Effector memory CD8-positive, alpha-beta T cell (primary cell): ENCODE results near the gene MYL12B.
"Not testable (repeated sequence)": the region's sequence is repeated elsewhere in the genome, so short reads cannot be mapped to it uniquely, and the experiment has no call there.

Experiments used
- ATAC-seq: fragments of 150-1000 bp; cut with Tn5 transposase; replicated peaks from 2 replicates; pipeline ENCODE4 v1.10.0; 2021; ENCODE audit warnings: mild to moderate bottlenecking, moderate library complexity
- DNase-seq, 3 experiments: peaks; one replicate each; pipeline ENCODE4 v3.0.0; 2021
- H3K27ac Mint-ChIP-seq, 2 donors: one replicate each; pipeline ENCODE4 v1.8.0; 2022; ENCODE audit warnings: mild to moderate bottlenecking in 2 of 2, mixed read lengths in 2 of 2, moderate library complexity in 2 of 2
- H3K27me3 Mint-ChIP-seq, 2 donors: one replicate each; pipeline ENCODE4 v1.8.0; 2022; ENCODE audit warnings: mixed read lengths in 2 of 2
- H3K36me3 Mint-ChIP-seq: one replicate; pipeline ENCODE4 v1.8.0; 2022; ENCODE audit warnings: mild to moderate bottlenecking, moderate library complexity, mixed read lengths; ENCODE audit not compliant: insufficient read depth
- H3K4me1 Mint-ChIP-seq, 2 donors: one replicate each; pipeline ENCODE4 v1.8.0; 2022; ENCODE audit warnings: low read depth in 2 of 2, mixed read lengths in 2 of 2
- H3K4me3 Mint-ChIP-seq, 2 donors: one replicate each; pipeline ENCODE4 v1.8.0; 2022; ENCODE audit warnings: mild to moderate bottlenecking in 2 of 2, mixed read lengths in 2 of 2, moderate library complexity in 2 of 2
- H3K9me3 Mint-ChIP-seq, 2 donors: one replicate each; pipeline ENCODE4 v1.8.0; 2022; ENCODE audit warnings: mixed read lengths in 2 of 2

MYL12B gene

GRCh38 chr18:3313685-3314084 is 51.8 kb downstream of the MYL12B start:
- ATAC-seq, result no peak
- Mint-ChIP-seq H3K4me3 (no peak overlapping the region), H3K27ac (no peak overlapping the region)

GRCh38 chr18:3315344-3315743 is 53.4 kb downstream of the MYL12B start:
- H3K4me3 Mint-ChIP-seq, ATAC-seq: not testable (repeated sequence)

More at GRCh38 chr18:3313685-3314084, 51.8 kb downstream of the MYL12B start:
- Mint-ChIP-seq H3K4me1 (no peaks in the 10 kb centered on the region), H3K9me3 (no peaks in the 10 kb centered on the region), H3K36me3 (no peaks in the 10 kb centered on the region), H3K27me3 (peaks cover 0 to 6% of the 10 kb centered on the region in 2 donors)
- no peak for DNase-seq

GRCh38 chr18:3319399-3319798 is 57.5 kb downstream of the MYL12B start:
- H3K4me3 Mint-ChIP-seq, result no peak overlapping the region
- H3K9me3 Mint-ChIP-seq, result no peaks in the 10 kb centered on the region
- DNase-seq, result no peak
- H3K4me1 Mint-ChIP-seq, result peaks cover 0 to 6% of the 10 kb centered on the region in 2 donors
- peaks cover 8 to 16% of the 10 kb centered on the region in 2 donors for H3K27me3 Mint-ChIP-seq
- no peaks in the 10 kb centered on the region for H3K36me3 Mint-ChIP-seq
- ATAC-seq, result no peak
- no peak overlapping the region for H3K27ac Mint-ChIP-seq

More at GRCh38 chr18:3315344-3315743, 53.4 kb downstream of the MYL12B start:
- H3K9me3 Mint-ChIP-seq, H3K27me3 Mint-ChIP-seq, H3K36me3 Mint-ChIP-seq, H3K4me1 Mint-ChIP-seq, H3K27ac Mint-ChIP-seq, DNase-seq: not testable (repeated sequence)

- Mint-ChIP-seq H3K27ac (no peak overlapping the region), H3K4me3 (no peak overlapping the region), H3K4me1 (peaks cover 0 to 6% of the 10 kb centered on the region in 2 donors), H3K27me3 (peaks cover 8 to 20% of the 10 kb centered on the region in 2 donors), H3K9me3 (no peaks in the 10 kb centered on the region), H3K36me3 (no peaks in the 10 kb centered on the region)
- no peak for ATAC-seq
- no peak for DNase-seq
Measured at GRCh38 chr18:3319894-3320454, 58.0 kb downstream of the MYL12B start.

GRCh38 chr18:3321133-3321812 is 59.3 kb downstream of the MYL12B start:
- H3K4me1 Mint-ChIP-seq, result peaks cover 0 to 6% of the 10 kb centered on the region in 2 donors
- DNase-seq (no peak), ATAC-seq (no peak)
- H3K27me3 Mint-ChIP-seq, result peaks cover 8 to 14% of the 10 kb centered on the region in 2 donors
- no peak overlapping the region for H3K27ac Mint-ChIP-seq
- H3K4me3 Mint-ChIP-seq, result no peak overlapping the region
- no peaks in the 10 kb centered on the region for H3K9me3 Mint-ChIP-seq
- no peaks in the 10 kb centered on the region for H3K36me3 Mint-ChIP-seq

GRCh38 chr18:3323900-3324299 is 62.0 kb downstream of the MYL12B start:
- ATAC-seq, result no peak
- DNase-seq, result no peak
- Mint-ChIP-seq H3K27ac (no peak overlapping the region), H3K27me3 (peaks cover 8 to 22% of the 10 kb centered on the region in 2 donors), H3K4me3 (no peak overlapping the region), H3K36me3 (no peaks in the 10 kb centered on the region), H3K4me1 (peaks cover 0 to 6% of the 10 kb centered on the region in 2 donors), H3K9me3 (no peaks in the 10 kb centered on the region)
